Measurements from ENCODE around the gene SBF2.

Gene SBF2

GRCh38 chr11:10328314-10329098 is 34.5 kb upstream of the SBF2 start:
- TF ChIP-seq, protein P1, sequence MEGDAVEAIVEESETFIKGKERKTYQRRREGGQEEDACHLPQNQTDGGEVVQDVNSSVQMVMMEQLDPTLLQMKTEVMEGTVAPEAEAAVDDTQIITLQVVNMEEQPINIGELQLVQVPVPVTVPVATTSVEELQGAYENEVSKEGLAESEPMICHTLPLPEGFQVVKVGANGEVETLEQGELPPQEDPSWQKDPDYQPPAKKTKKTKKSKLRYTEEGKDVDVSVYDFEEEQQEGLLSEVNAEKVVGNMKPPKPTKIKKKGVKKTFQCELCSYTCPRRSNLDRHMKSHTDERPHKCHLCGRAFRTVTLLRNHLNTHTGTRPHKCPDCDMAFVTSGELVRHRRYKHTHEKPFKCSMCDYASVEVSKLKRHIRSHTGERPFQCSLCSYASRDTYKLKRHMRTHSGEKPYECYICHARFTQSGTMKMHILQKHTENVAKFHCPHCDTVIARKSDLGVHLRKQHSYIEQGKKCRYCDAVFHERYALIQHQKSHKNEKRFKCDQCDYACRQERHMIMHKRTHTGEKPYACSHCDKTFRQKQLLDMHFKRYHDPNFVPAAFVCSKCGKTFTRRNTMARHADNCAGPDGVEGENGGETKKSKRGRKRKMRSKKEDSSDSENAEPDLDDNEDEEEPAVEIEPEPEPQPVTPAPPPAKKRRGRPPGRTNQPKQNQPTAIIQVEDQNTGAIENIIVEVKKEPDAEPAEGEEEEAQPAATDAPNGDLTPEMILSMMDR (IDR thresholded peaks at IDR 0.05; ENCODE audit: insufficient read depth, low read depth, low read length, missing control alignments) = no peak
- peak; percentile 27 for DNase-seq (ENCODE audit: low read depth)
- H3K4me3 ChIP-seq (ENCODE audit: low read length) = no peak overlapping the region

DNA sequence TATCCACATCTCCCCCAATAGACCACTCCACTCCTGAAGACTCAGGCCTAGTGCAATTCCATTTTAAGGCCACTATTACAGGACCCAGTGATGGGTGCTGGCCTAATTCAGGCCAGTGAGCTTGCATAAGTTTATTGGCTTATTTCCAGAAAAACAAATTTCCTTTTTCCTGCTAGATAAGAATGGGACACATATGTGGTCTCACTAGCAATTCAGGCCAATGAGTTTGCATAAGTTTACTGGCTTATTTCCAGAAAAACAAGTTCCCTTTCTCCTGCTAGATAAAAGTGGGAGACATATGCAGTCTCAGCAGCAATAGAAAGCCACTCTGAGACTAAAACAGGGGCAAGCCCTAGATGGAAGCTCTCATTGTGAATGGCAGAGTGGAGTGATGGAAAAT is 33.2 kb upstream of the SBF2 start:
- DNase-seq (ENCODE audit: low read depth) = no peak
- TF ChIP-seq, protein P1 (IDR thresholded peaks at IDR 0.05; ENCODE audit: insufficient read depth, low read depth, low read length, missing control alignments) = no peak

GRCh38 chr11:10326012-10326964 is 32.3 kb upstream of the SBF2 start:
- H3K4me3 ChIP-seq (ENCODE audit: low read length) = no peak overlapping the region
- DNase-seq (ENCODE audit: low read depth) = no peak
- TF ChIP-seq, protein P1 (IDR thresholded peaks at IDR 0.05; ENCODE audit: insufficient read depth, low read depth, low read length, missing control alignments) = no peak

More for the DNA sequence above, 33.2 kb upstream of the SBF2 start:
- H3K4me3 ChIP-seq (ENCODE audit: low read length) = no peak overlapping the region

DNA sequence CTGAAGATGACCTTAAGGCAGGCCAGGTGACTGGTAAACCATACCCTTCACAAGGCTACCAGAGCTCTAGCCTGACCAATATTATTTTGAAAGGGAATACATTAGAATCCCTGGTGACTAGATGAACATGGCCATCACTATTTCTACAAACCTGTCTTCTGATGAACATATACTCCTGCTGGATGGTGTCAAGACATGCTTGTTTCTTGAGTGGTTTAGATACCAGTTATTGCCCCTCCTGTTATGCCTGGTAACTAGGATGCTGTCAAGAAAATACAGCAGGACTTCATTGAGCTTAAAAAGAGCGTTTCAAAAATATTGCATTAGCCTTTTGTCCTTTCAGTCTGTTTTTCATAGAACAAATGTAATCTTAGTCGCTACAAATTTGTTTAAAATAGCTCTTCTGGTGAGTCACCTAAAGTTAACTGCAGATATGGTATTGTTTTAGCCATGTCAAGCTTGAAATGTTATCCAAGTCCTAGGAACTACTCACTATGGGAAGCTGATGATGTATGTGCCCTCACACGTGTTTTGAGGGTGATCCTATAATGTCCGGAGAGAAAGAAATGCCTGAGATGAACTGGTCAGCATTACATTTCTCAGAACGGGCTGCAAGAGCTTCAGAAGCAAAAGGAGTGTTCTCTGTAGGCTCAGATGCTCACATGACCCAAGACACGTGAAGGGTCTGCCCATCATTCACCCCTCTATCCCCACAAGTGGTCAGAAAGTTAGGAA is 31.4 kb upstream of the SBF2 start:
- peak; percentile 17 for DNase-seq (ENCODE audit: low read depth)
- TF ChIP-seq, protein P1 (IDR thresholded peaks at IDR 0.05; ENCODE audit: insufficient read depth, low read depth, low read length, missing control alignments) = no peak
- no peak overlapping the region for H3K4me3 ChIP-seq (ENCODE audit: low read length)

DNA sequence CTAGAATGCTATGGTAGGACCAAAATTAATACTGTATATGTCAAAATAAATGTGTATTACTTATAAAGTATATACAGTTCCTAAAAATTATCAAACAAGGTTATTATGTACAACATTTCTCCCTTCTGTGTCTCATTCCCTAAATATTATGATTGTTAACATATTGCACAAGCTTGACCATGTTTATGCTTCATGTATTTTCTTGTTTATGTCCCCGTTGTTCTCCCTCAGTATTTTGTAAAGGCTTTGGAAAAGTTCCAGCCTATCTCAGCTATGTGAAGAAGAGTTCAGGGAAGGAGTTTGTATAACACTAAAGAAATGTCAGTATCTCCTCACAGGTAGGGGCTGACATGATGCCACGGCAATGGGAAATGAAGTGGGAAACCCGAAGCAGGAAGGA is 30.5 kb upstream of the SBF2 start:
- peak; percentile 14 for DNase-seq (ENCODE audit: low read depth)
- no peak overlapping the region for H3K4me3 ChIP-seq (ENCODE audit: low read length)
- TF ChIP-seq, protein P1 (IDR thresholded peaks at IDR 0.05; ENCODE audit: insufficient read depth, low read depth, low read length, missing control alignments) = no peak

GRCh38 chr11:10323793-10324170 is 29.8 kb upstream of the SBF2 start:
- DNase-seq (ENCODE audit: low read depth) = no peak
- TF ChIP-seq, protein P1 (IDR thresholded peaks at IDR 0.05; ENCODE audit: insufficient read depth, low read depth, low read length, missing control alignments) = no peak
- no peak overlapping the region for H3K4me3 ChIP-seq (ENCODE audit: low read length)
